HEK293 (cell line): ENCODE data around the gene THY1.

Source experiments
- CTCF ChIA-PET: fragments of 350-600 bp; formaldehyde crosslinking; extraction: SDS; loops from one replicate; lab custom pipeline; 2021; ENCODE audit warnings: antibody characterized with exemption; lab: Yijun Ruan, JAX
- POLR2A ChIA-PET: fragments of 300-600 bp; formaldehyde crosslinking; extraction: SDS; loops from one replicate; lab custom pipeline; 2020; ENCODE audit warnings: antibody characterized with exemption, inconsistent platforms; lab: Yijun Ruan, JAX
- H3K27ac ChIP-seq: fragments of 200-500 bp; sonication (Bioruptor generic); 2 replicates; pipeline ENCODE4 v1.5.1; 2014; ENCODE audit warnings: low read depth, low read length, control low read depth, inconsistent platforms; ENCODE audit errors: extremely low read depth
- H3K36me3 ChIP-seq, 2 experiments: fragments of 200-500 bp in 1 of 2; sonication (Bioruptor generic) in 1 of 2; 1 replicate in 1 of 2; 2 replicates in 1 of 2; pipeline ENCODE4 v1.5.1; 2014 to 2017; ENCODE audit warnings: inconsistent platforms in 2 of 2, low read length in 2 of 2; ENCODE audit not compliant: control insufficient read depth in 2 of 2, insufficient read depth in 1 of 2
- H3K4me1 ChIP-seq: fragments of 200-500 bp; sonication (Bioruptor generic); 2 replicates; pipeline ENCODE4 v1.5.1; 2014; ENCODE audit warnings: mild to moderate bottlenecking, low read length, inconsistent platforms; ENCODE audit not compliant: control insufficient read depth, insufficient read depth
- H3K4me3 ChIP-seq: 2 replicates; pipeline ENCODE4 v1.5.1; 2011; ENCODE audit warnings: low read depth, mild to moderate bottlenecking, control low read depth, low read length, moderate library complexity
- H3K9me3 ChIP-seq: fragments of 200-500 bp; sonication (Bioruptor generic); 2 replicates; pipeline ENCODE4 v1.5.1; 2014; ENCODE audit warnings: low read depth, low read length, inconsistent platforms; ENCODE audit not compliant: control insufficient read depth, insufficient read depth
- EGR2 ChIP-seq: fragments of 450-650 bp; formaldehyde crosslinking; IDR thresholded peaks from 2 replicates; pipeline ENCODE4 v1.5.1; 2016; ENCODE audit warnings: low read depth, missing biosample characterization, missing genetic modification characterization
- GLIS1 ChIP-seq: fragments of 450-650 bp; formaldehyde crosslinking; IDR thresholded peaks from 2 replicates; pipeline ENCODE4 v1.5.1; 2016; ENCODE audit warnings: missing biosample characterization, missing genetic modification characterization
- GLIS2 ChIP-seq: fragments of 450-650 bp; formaldehyde crosslinking; IDR thresholded peaks from 2 replicates; pipeline ENCODE4 v1.5.1; 2016; ENCODE audit warnings: missing biosample characterization, missing genetic modification characterization
- HOXC10 ChIP-seq: sonication (generic); formaldehyde crosslinking; IDR thresholded peaks from 2 replicates; pipeline ENCODE4 v1.8.1; 2023; ENCODE audit warnings: mild to moderate bottlenecking, missing genetic modification reagents
- INSM2 ChIP-seq: fragments of 450-650 bp; formaldehyde crosslinking; IDR thresholded peaks from 2 replicates; pipeline ENCODE4 v1.5.1; 2016; ENCODE audit warnings: missing biosample characterization, missing genetic modification characterization
- KLF1 ChIP-seq: fragments of 450-650 bp; formaldehyde crosslinking; IDR thresholded peaks from 2 replicates; pipeline ENCODE4 v1.5.1; 2016; ENCODE audit warnings: missing biosample characterization, missing genetic modification characterization
- KLF17 ChIP-seq: fragments of 450-650 bp; formaldehyde crosslinking; IDR thresholded peaks from 2 replicates; pipeline ENCODE4 v1.5.1; 2016; ENCODE audit warnings: missing biosample characterization, missing genetic modification characterization
- SCRT2 ChIP-seq: fragments of 450-650 bp; formaldehyde crosslinking; IDR thresholded peaks from 2 replicates; pipeline ENCODE4 v1.5.1; 2016; ENCODE audit warnings: missing biosample characterization, missing genetic modification characterization
- SP2 ChIP-seq: fragments of 450-650 bp; formaldehyde crosslinking; IDR thresholded peaks from 2 replicates; pipeline ENCODE4 v1.5.1; 2016; ENCODE audit warnings: missing biosample characterization, missing genetic modification characterization
- ZFHX2 ChIP-seq: fragments of 450-650 bp; formaldehyde crosslinking; conservative IDR thresholded peaks from 2 replicates; pipeline ENCODE4 v1.5.1; 2016; ENCODE audit warnings: missing biosample characterization, missing genetic modification characterization
- ZIC2 ChIP-seq: fragments of 450-650 bp; formaldehyde crosslinking; IDR thresholded peaks from 2 replicates; pipeline ENCODE4 v1.5.1; 2016; ENCODE audit warnings: missing biosample characterization, missing genetic modification characterization
- ZNF114 ChIP-seq: fragments of 450-650 bp; formaldehyde crosslinking; IDR thresholded peaks from 2 replicates; pipeline ENCODE4 v1.5.0; 2017; ENCODE audit warnings: missing biosample characterization, missing genetic modification characterization
- ZNF18 ChIP-seq: fragments of 450-650 bp; formaldehyde crosslinking; IDR thresholded peaks from 2 replicates; pipeline ENCODE4 v1.5.1; 2016; ENCODE audit warnings: missing biosample characterization, missing genetic modification characterization
- ZNF324 ChIP-seq: fragments of 450-650 bp; formaldehyde crosslinking; IDR thresholded peaks from 2 replicates; pipeline ENCODE4 v1.5.1; 2016; ENCODE audit warnings: missing biosample characterization, missing genetic modification characterization
- ZNF341 ChIP-seq: fragments of 450-650 bp; formaldehyde crosslinking; IDR thresholded peaks from 2 replicates; pipeline ENCODE4; 2016; ENCODE audit warnings: low read depth, missing biosample characterization, missing genetic modification characterization
- ZNF423 ChIP-seq: fragments of 450-650 bp; formaldehyde crosslinking; IDR thresholded peaks from 2 replicates; pipeline ENCODE4 v1.5.1; 2016; ENCODE audit warnings: missing biosample characterization, missing genetic modification characterization
- ZNF48 ChIP-seq: fragments of 450-650 bp; formaldehyde crosslinking; IDR thresholded peaks from 2 replicates; pipeline ENCODE4 v1.5.1; 2016; ENCODE audit warnings: missing biosample characterization, missing genetic modification characterization
- ZNF501 ChIP-seq: fragments of 450-650 bp; formaldehyde crosslinking; IDR thresholded peaks from 2 replicates; pipeline ENCODE4 v1.5.1; 2016; ENCODE audit warnings: missing biosample characterization, missing genetic modification characterization
- ZNF558 ChIP-seq: fragments of 450-650 bp; formaldehyde crosslinking; IDR thresholded peaks from 2 replicates; pipeline ENCODE4 v1.5.1; 2016; ENCODE audit warnings: missing biosample characterization, missing genetic modification characterization
- ZNF561 ChIP-seq: fragments of 450-650 bp; IDR thresholded peaks from 2 replicates; pipeline ENCODE4 v1.5.1; 2018; ENCODE audit warnings: missing biosample characterization, missing genetic modification characterization, borderline replicate concordance
- ZNF624 ChIP-seq: fragments of 450-650 bp; formaldehyde crosslinking; IDR thresholded peaks from 2 replicates; pipeline ENCODE4 v1.5.1; 2017; ENCODE audit warnings: missing biosample characterization, missing genetic modification characterization
- ZSCAN16 ChIP-seq: fragments of 450-650 bp; formaldehyde crosslinking; IDR thresholded peaks from 2 replicates; pipeline ENCODE4 v1.5.1; 2016; ENCODE audit warnings: missing biosample characterization, missing genetic modification characterization
- ZSCAN23 ChIP-seq: fragments of 450-650 bp; formaldehyde crosslinking; IDR thresholded peaks from 2 replicates; pipeline ENCODE4 v1.5.1; 2016; ENCODE audit warnings: missing biosample characterization, missing genetic modification characterization
- TF ChIP-seq, protein P1 (sequence below): fragments of 450-650 bp; formaldehyde crosslinking; IDR thresholded peaks from 2 replicates; pipeline ENCODE4 v1.5.1; 2017; ENCODE audit warnings: missing biosample characterization, missing genetic modification characterization

THY1 gene

DNA sequence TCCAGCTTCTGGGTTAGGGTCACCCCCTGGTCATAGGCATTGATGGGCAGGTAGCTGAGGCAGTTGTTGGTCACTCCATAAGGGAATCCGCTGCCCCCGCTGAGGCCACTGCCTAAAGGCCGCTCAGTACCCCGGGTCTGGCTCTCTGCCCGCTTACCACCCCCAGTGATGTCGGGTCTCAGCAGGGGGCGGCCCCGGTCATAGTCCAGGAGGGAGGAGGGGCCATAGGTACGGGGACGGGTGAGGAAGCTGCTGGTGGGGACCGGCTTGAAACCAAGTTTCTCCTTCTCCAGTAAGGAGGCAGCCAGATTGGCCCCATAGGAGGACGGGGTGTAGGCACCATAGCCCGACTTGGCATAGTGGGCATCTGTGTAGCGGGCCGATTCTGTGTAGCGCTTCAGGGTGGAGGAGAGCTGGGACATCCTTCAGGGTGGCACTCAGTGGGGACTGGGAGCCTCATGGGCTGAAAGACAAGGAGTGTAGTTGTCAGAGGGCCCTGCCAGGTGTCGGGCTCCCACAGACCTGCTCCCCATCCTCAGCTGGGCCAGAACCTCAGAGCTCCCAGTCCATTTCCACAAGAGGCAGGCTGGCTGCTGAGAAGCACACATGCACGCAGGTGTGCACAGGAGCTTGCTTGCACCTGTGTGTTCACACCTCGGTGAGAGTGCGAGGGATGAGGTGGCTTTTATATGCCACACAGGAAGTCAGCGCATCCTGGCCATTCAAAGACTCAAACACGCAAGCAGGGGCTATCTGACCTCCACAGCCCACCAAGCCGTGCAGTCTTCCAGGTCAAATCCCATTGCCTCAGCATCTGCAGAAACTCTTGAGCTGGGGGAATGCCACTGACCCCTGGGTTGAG, 49.7 kb downstream of the THY1 start:
- Histone ChIP-seq H3K4me1 (peaks cover 2% of the 10 kb centered on the region; the same call in 1 of the 2 replicates), H3K36me3 (no peaks in the 10 kb centered on the region), H3K27ac (no peak overlapping the region), H3K4me3 (no peak overlapping the region), H3K9me3 (no peaks in the 10 kb centered on the region)
- ChIA-PET POLR2A (interaction anchor here (0.5 to 2.5 kb wide), 6 partner anchors 12 to 359 kb away, joined by 4 to 16 read pairs (median 6); partner anchors contain the start of gene MCAM), CTCF (interaction anchor here (0.5 to 13.7 kb wide), 26 partner anchors 8 to 1053 kb away, joined by 3 to 160 read pairs (median 5); partner anchors contain the start of genes C1QTNF5, RNF26 and USP2)
- TF ChIP-seq ZNF561 (tag by site-specific recombination) = no peak
- TF ChIP-seq GLIS1 (tag by site-specific recombination) = peak; percentile 37
- TF ChIP-seq GLIS2 (tag by site-specific recombination) = 0 out of 2 replicates have a peak, but pooled peaks have one; percentile 23
- no peak for TF ChIP-seq HOXC10 (CRISPR knock-in tag)
- TF ChIP-seq ZNF18 (tag by site-specific recombination) = peak; percentile 37; the same call in 1 of the 2 replicates

GRCh38 chr11:119372260-119373058, 50.5 kb downstream of the THY1 start:
- TF ChIP-seq, protein P1, sequence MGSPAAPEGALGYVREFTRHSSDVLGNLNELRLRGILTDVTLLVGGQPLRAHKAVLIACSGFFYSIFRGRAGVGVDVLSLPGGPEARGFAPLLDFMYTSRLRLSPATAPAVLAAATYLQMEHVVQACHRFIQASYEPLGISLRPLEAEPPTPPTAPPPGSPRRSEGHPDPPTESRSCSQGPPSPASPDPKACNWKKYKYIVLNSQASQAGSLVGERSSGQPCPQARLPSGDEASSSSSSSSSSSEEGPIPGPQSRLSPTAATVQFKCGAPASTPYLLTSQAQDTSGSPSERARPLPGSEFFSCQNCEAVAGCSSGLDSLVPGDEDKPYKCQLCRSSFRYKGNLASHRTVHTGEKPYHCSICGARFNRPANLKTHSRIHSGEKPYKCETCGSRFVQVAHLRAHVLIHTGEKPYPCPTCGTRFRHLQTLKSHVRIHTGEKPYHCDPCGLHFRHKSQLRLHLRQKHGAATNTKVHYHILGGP (tag by site-specific recombination) = no peak
- TF ChIP-seq SCRT2 (tag by site-specific recombination) = no peak
- no peak for TF ChIP-seq ZNF48 (tag by site-specific recombination)
- TF ChIP-seq ZNF341 = peak; percentile 48
- TF ChIP-seq ZSCAN16 (tag by site-specific recombination) = no peak
- TF ChIP-seq ZSCAN23 (tag by site-specific recombination) = no peak
- CTCF ChIA-PET = interaction anchor here (0.6 to 13.7 kb wide), 13 partner anchors 8 to 273 kb away, joined by 4 to 160 read pairs (median 20); partner anchors contain the start of genes RNF26 and USP2
- Histone ChIP-seq H3K4me1 (peaks cover 2% of the 10 kb centered on the region; the same call in 1 of the 2 replicates), H3K4me3 (no peak overlapping the region), H3K9me3 (no peaks in the 10 kb centered on the region), H3K36me3 (no peaks in the 10 kb centered on the region), H3K27ac (no peak overlapping the region)
- POLR2A ChIA-PET = interaction anchor here (1.2 kb wide), 1 partner anchor 34 kb away, joined by 4 read pairs; no protein-coding TSS in a partner anchor

DNA sequence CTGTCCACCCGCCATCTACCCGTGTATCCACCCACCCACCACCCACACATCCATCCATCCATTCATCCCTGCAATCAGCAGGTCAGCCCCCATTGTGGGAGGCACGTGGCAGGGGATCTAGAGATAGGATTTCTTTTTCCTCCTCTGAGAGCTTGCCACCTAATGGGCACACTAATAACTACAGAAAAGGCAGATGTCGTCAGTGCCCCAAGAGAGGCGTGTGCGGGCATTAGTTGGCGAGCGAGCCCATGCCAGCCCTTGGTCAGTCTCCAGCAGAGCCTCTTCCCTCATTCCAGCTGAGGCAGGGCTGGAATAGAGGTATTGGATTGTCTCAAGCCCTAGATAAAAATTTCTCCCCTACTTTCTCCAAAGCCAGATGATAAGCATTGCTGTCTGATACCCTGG, 51.2 kb downstream of the THY1 start:
- no peaks in the 10 kb centered on the region for H3K9me3 ChIP-seq
- H3K36me3 ChIP-seq = no peaks in the 10 kb centered on the region
- ChIA-PET CTCF (interaction anchor here (1.8 to 5.4 kb wide), 7 partner anchors 9 to 64 kb away, joined by 5 to 59 read pairs (median 13); partner anchors contain the start of genes C1QTNF5 and USP2), POLR2A (interaction anchor here (1.2 to 1.5 kb wide), 2 partner anchors 34 to 277 kb away, joined by 3 to 4 read pairs; no protein-coding TSS in a partner anchor)
- H3K27ac ChIP-seq = no peak overlapping the region
- H3K4me1 ChIP-seq = peaks cover 2% of the 10 kb centered on the region; the same call in 1 of the 2 replicates
- no peak overlapping the region for H3K4me3 ChIP-seq
- no peak for TF ChIP-seq ZNF558
- no peak for TF ChIP-seq ZNF501 (tag by site-specific recombination)
- peak; percentile 97 for TF ChIP-seq ZFHX2 (tag by site-specific recombination)
- TF ChIP-seq INSM2 (tag by site-specific recombination) = no peak
- peak; percentile 71 for TF ChIP-seq ZIC2 (tag by site-specific recombination)
- no peak for TF ChIP-seq ZNF324 (tag by site-specific recombination)
- no peak for TF ChIP-seq KLF1 (tag by site-specific recombination)
- peak; percentile 38; the same call in 1 of the 2 replicates for TF ChIP-seq SP2 (tag by site-specific recombination)
- TF ChIP-seq ZNF114 = no peak
- no peak for TF ChIP-seq KLF17
- no peak for TF ChIP-seq ZNF624
- peak; percentile 98 for TF ChIP-seq EGR2
- TF ChIP-seq ZNF423 = no peak
